ENCODE data around the gene SHROOM2. TPM values are rescaled to one million over a fixed set of nuclear protein-coding genes. Genes with fewer than 3 reads are reported as not detected.

Gene SHROOM2
- total and polyA plus RNA-seq, 2 of the 4 experiments (the other 2 are of a cell fraction): 8.1 to 14.2 TPM

GRCh38 chrX:9997041-9997440 is 210.8 kb downstream of the SHROOM2 start:
- Histone ChIP-seq H3K4ac (ENCODE audit: low read depth, low read length) (no peak overlapping the region), H2AK5ac (ENCODE audit: low read depth, low read length) (no peak overlapping the region), H4K20me1 (ENCODE audit: insufficient read depth, low read length) (no peaks in the 10 kb centered on the region), H3K9me1 (ENCODE audit: insufficient read depth, low read length) (no peaks in the 10 kb centered on the region), H3K9me3 (ENCODE audit: control insufficient read depth, insufficient read depth, low read length) (no peaks in the 10 kb centered on the region), H4K5ac (ENCODE audit: low read depth, low read length) (no peak overlapping the region), H3K14ac (replicated peaks; ENCODE audit: low read depth, low read length) (no peak overlapping the region), H2AFZ (replicated peaks; ENCODE audit: low read length, poor library complexity) (no peak overlapping the region), H3K27ac (ENCODE audit: insufficient read depth, low read length) (no peak overlapping the region), H4K8ac (ENCODE audit: low read depth in 2 of 2, low read length in 2 of 2) (no peak overlapping the region), H2AK9ac (replicated peaks; ENCODE audit: low read depth, low read length, poor library complexity) (no peak overlapping the region), H2BK20ac (ENCODE audit: low read depth, low read length) (no peak overlapping the region), H2BK15ac (ENCODE audit: low read depth, low read length) (no peak overlapping the region), H3K56ac (ENCODE audit: extremely low read depth, insufficient read depth, low read length) (no peak overlapping the region), H3K79me1 (ENCODE audit: low read depth in 1 of 2, low read length in 2 of 2) (no peaks in the 10 kb centered on the region), H3K18ac (ENCODE audit: low read depth, low read length) (no peak overlapping the region), H3K4me3 (ENCODE audit: insufficient read depth, low read depth, low read length) (no peak overlapping the region), H3K27me3 (ENCODE audit: control insufficient read depth, insufficient read depth, low read length) (no peaks in the 10 kb centered on the region), H3K36me3 (ENCODE audit: control insufficient read depth, insufficient read depth, low read length) (no peaks in the 10 kb centered on the region), H2BK120ac (ENCODE audit: low read depth, low read length) (no peak overlapping the region), H3K4me1 (ENCODE audit: control insufficient read depth, insufficient read depth, low read length) (no peaks in the 10 kb centered on the region), H4K91ac (ENCODE audit: insufficient read depth, low read depth, low read length) (no peak overlapping the region), H3K23ac (ENCODE audit: low read depth, low read length) (no peak overlapping the region), H3K4me2 (ENCODE audit: low read depth, low read length) (no peak overlapping the region), H3K9ac (ENCODE audit: low read depth, low read length) (no peak overlapping the region), H2BK5ac (ENCODE audit: low read depth, low read length, poor library complexity, severe bottlenecking) (no peak overlapping the region)
- intact Hi-C loops (cut with micrococcal nuclease) (no loop called here), in situ Hi-C loops (cut with MboI; ENCODE audit: low sequenced_read_pairs) (loop anchor here (5.0 to 10.0 kb wide), 2 partner anchors 112 to 120 kb away; no protein-coding TSS in a partner anchor), dilution Hi-C loops (cut with HindIII; ENCODE audit: low sequenced_read_pairs, unreplicated experiment) (no loop called here)
- POLR2A ChIA-PET (ENCODE audit: unreplicated experiment): no interaction called here
- CTCF ChIA-PET: interaction anchor here (1.3 kb wide), 1 partner anchor 123 kb away, joined by 5 read pairs; no protein-coding TSS in a partner anchor
- no TSS peak for BruUV-seq (replicated peaks)
- DNase-seq (no peak), ATAC-seq (ENCODE audit: low read depth) (no peak)
- TF ChIP-seq, protein P1, sequence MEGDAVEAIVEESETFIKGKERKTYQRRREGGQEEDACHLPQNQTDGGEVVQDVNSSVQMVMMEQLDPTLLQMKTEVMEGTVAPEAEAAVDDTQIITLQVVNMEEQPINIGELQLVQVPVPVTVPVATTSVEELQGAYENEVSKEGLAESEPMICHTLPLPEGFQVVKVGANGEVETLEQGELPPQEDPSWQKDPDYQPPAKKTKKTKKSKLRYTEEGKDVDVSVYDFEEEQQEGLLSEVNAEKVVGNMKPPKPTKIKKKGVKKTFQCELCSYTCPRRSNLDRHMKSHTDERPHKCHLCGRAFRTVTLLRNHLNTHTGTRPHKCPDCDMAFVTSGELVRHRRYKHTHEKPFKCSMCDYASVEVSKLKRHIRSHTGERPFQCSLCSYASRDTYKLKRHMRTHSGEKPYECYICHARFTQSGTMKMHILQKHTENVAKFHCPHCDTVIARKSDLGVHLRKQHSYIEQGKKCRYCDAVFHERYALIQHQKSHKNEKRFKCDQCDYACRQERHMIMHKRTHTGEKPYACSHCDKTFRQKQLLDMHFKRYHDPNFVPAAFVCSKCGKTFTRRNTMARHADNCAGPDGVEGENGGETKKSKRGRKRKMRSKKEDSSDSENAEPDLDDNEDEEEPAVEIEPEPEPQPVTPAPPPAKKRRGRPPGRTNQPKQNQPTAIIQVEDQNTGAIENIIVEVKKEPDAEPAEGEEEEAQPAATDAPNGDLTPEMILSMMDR (conservative IDR thresholded peaks at IDR 0.05; ENCODE audit: low read depth, low read length): no peak
- TF ChIP-seq, protein P2, sequence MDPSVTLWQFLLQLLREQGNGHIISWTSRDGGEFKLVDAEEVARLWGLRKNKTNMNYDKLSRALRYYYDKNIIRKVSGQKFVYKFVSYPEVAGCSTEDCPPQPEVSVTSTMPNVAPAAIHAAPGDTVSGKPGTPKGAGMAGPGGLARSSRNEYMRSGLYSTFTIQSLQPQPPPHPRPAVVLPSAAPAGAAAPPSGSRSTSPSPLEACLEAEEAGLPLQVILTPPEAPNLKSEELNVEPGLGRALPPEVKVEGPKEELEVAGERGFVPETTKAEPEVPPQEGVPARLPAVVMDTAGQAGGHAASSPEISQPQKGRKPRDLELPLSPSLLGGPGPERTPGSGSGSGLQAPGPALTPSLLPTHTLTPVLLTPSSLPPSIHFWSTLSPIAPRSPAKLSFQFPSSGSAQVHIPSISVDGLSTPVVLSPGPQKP (IDR thresholded peaks at IDR 0.05; ENCODE audit: borderline replicate concordance, low read depth, low read length): no peak
- WGBS, 2 experiments (ENCODE audit: extremely low coverage in 2 of 2, insufficient read length in 1 of 2): 89% methylated on average over 5 of the region's 9 CpGs; no CpG with 5 or more reads in 1 of the 2 experiments
